WTC11 (cell line): ENCODE data around the gene MARCKSL1. TPM values are rescaled to one million over a fixed set of nuclear protein-coding genes. Genes with fewer than 3 reads are reported as not detected.

ENCODE experiments used
- ARID4B ChIP-seq: sonication (generic); formaldehyde crosslinking; IDR thresholded peaks from 2 replicates; pipeline ENCODE4 v1.8.0; 2023; ENCODE audit warnings: missing genetic modification reagents, mild to moderate bottlenecking, borderline replicate concordance
- E2F1 ChIP-seq: sonication (generic); formaldehyde crosslinking; IDR thresholded peaks from 2 replicates; pipeline ENCODE4 v1.8.0; 2022; ENCODE audit warnings: mild to moderate bottlenecking, missing genetic modification reagents
- E2F4 ChIP-seq: sonication (generic); formaldehyde crosslinking; IDR thresholded peaks from 2 replicates; pipeline ENCODE4 v1.8.1; 2022; ENCODE audit warnings: low read depth, mild to moderate bottlenecking, moderate library complexity, missing genetic modification reagents, borderline replicate concordance
- E2F5 ChIP-seq: sonication (generic); formaldehyde crosslinking; IDR thresholded peaks from 2 replicates; pipeline ENCODE4 v1.8.1; 2022; ENCODE audit warnings: mild to moderate bottlenecking, moderate library complexity, missing genetic modification reagents
- ERG ChIP-seq: fragments of 250-450 bp; sonication (Bioruptor Pico); IDR thresholded peaks from 2 replicates; pipeline ENCODE4 v1.8.0; 2021; ENCODE audit warnings: mild to moderate bottlenecking
- FOXP1 ChIP-seq: sonication (generic); formaldehyde crosslinking; IDR thresholded peaks from 2 replicates; pipeline ENCODE4 v1.8.0; 2022; ENCODE audit warnings: missing genetic modification reagents, mild to moderate bottlenecking, moderate library complexity, borderline replicate concordance
- KAT7 ChIP-seq: sonication (generic); formaldehyde crosslinking; IDR thresholded peaks from 2 replicates; pipeline ENCODE4 v1.8.1; 2023; ENCODE audit warnings: missing genetic modification reagents, mild to moderate bottlenecking, borderline replicate concordance
- MYBL2 ChIP-seq: sonication (generic); formaldehyde crosslinking; IDR thresholded peaks from 2 replicates; pipeline ENCODE4 v1.8.1; 2023; ENCODE audit warnings: mild to moderate bottlenecking, moderate library complexity, missing genetic modification reagents
- NFE2L1 ChIP-seq: sonication (generic); formaldehyde crosslinking; IDR thresholded peaks from 2 replicates; pipeline ENCODE4 v1.8.1; 2023; ENCODE audit warnings: missing genetic modification reagents
- SMAD4 ChIP-seq: sonication (generic); formaldehyde crosslinking; IDR thresholded peaks from 2 replicates; pipeline ENCODE4 v1.8.0; 2022; ENCODE audit warnings: mild to moderate bottlenecking, missing genetic modification reagents
- TEAD1 ChIP-seq: sonication (generic); formaldehyde crosslinking; IDR thresholded peaks from 2 replicates; pipeline ENCODE4 v1.8.0; 2022; ENCODE audit warnings: mild to moderate bottlenecking, missing genetic modification reagents
- ZNF281 ChIP-seq: sonication (generic); formaldehyde crosslinking; IDR thresholded peaks from 2 replicates; pipeline ENCODE4 v1.8.0; 2023; ENCODE audit warnings: mild to moderate bottlenecking, missing genetic modification reagents
- ZNF423 ChIP-seq: fragments of 250-450 bp; sonication (Bioruptor Pico); IDR thresholded peaks from 2 replicates; pipeline ENCODE4 v2.1.2; 2022; ENCODE audit warnings: mild to moderate bottlenecking, moderate library complexity
- ZSCAN18 ChIP-seq: fragments of 250-450 bp; sonication (Bioruptor Pico); IDR thresholded peaks from 2 replicates; pipeline ENCODE4 v2.1.2; 2022; ENCODE audit warnings: mild to moderate bottlenecking, moderate library complexity
- total RNA-seq: library from RNA; stranded (reverse); gene quantifications from 3 replicates; pipeline ENCODE4 v1.2.3, GENCODE V29; 2021

MARCKSL1 gene
- total RNA-seq, 1 experiment from 2014 or later: 450 TPM

GRCh38 chr1:32291708-32292538 is 44.1 kb downstream of the MARCKSL1 start, which contains the start of gene HDAC1 (continued):
- TF ChIP-seq ARID4B (CRISPR knock-in tag) (peak; percentile 52; the same call in 1 of the 2 replicates), ZNF423 (CRISPR knock-in tag) (peak; percentile 97), FOXP1 (peak; percentile 62; the same call in 1 of the 2 replicates), ZSCAN18 (CRISPR knock-in tag) (peak; percentile 79; the same call in 1 of the 2 replicates), E2F1 (CRISPR knock-in tag) (no peak), NFE2L1 (no peak), ERG (CRISPR knock-in tag) (0 out of 2 replicates have a peak, but pooled peaks have one; percentile 54), MYBL2 (CRISPR knock-in tag) (peak; percentile 56; the same call in 1 of the 2 replicates), E2F5 (CRISPR knock-in tag) (no peak; the same call in 1 of the 2 replicates), SMAD4 (CRISPR knock-in tag) (no peak), KAT7 (CRISPR knock-in tag) (peak; percentile 68; the same call in 1 of the 2 replicates), ZNF281 (CRISPR knock-in tag) (0 out of 2 replicates have a peak, but pooled peaks have one; percentile 60), TEAD1 (CRISPR knock-in tag) (0 out of 2 replicates have a peak, but pooled peaks have one; percentile 20), E2F4 (CRISPR knock-in tag) (no peak)
